CD14-positive monocyte (primary cell): ENCODE measurements around the gene CCDC12. TPM values are rescaled to one million over a fixed set of nuclear protein-coding genes. Genes with fewer than 3 reads are reported as not detected.

ENCODE experiments used
- DNase-seq, 3 donors: peaks; one replicate each; pipeline ENCODE4 v3.0.0-alpha.2; 2011 to 2022
- H2AFZ ChIP-seq: 2 replicates; pipeline ENCODE4 v1.6.0; 2012; ENCODE audit warnings: mild to moderate bottlenecking, low read depth, low read length, inconsistent platforms; ENCODE audit not compliant: insufficient read depth, poor library complexity, severe bottlenecking
- H3K27ac ChIP-seq, 2 donors: 1 replicate in 1 of 2; 2 replicates in 1 of 2; pipeline ENCODE4 v1.5.1; 2012 to 2013; ENCODE audit warnings: low read length in 2 of 2, control low read depth in 1 of 2, inconsistent platforms in 1 of 2, low read depth in 1 of 2, mild to moderate bottlenecking in 1 of 2
- H3K27me3 ChIP-seq, 2 donors: one replicate each; pipeline versions ENCODE4 v1.6.0 to v1.6.1; 2011 to 2013; ENCODE audit warnings: low read length in 2 of 2; ENCODE audit not compliant: control insufficient read depth in 2 of 2, insufficient read depth in 2 of 2
- H3K36me3 ChIP-seq, 2 donors: replicated peaks in 1 of 2; 1 replicate in 1 of 2; 2 replicates in 1 of 2; pipeline versions ENCODE4 v1.5.1 to v1.6.1; 2012 to 2013; ENCODE audit warnings: low read length in 2 of 2, control low read depth in 1 of 2, inconsistent platforms in 1 of 2, mild to moderate bottlenecking in 1 of 2; ENCODE audit not compliant: insufficient read depth in 2 of 2, control insufficient read depth in 1 of 2
- H3K4me1 ChIP-seq, 2 donors: 1 replicate in 1 of 2; 2 replicates in 1 of 2; pipeline versions ENCODE4 v1.5.1 to v1.6.1; 2012 to 2013; ENCODE audit warnings: low read length in 2 of 2, control low read depth in 1 of 2, inconsistent platforms in 1 of 2, mild to moderate bottlenecking in 1 of 2, moderate library complexity in 1 of 2; ENCODE audit not compliant: insufficient read depth in 2 of 2, control insufficient read depth in 1 of 2
- H3K4me2 ChIP-seq: replicated peaks from 2 replicates; pipeline ENCODE3; 2012; ENCODE audit warnings: low read length, moderate library complexity, mild to moderate bottlenecking; ENCODE audit not compliant: poor library complexity, severe bottlenecking; ENCODE audit errors: extremely low read depth
- H3K4me3 ChIP-seq, 3 experiments: fragments of 200-600 bp in 1 of 3; sonication (generic) in 1 of 3; replicated peaks in 1 of 3; 1 replicate in 2 of 3; 2 replicates in 1 of 3; pipeline ENCODE4 v1.5.1; 2011 to 2013; ENCODE audit warnings: low read length in 3 of 3, mild to moderate bottlenecking in 3 of 3, control low read depth in 2 of 3, low read depth in 2 of 3, inconsistent platforms in 1 of 3, moderate library complexity in 1 of 3
- H3K79me2 ChIP-seq: 2 replicates; pipeline ENCODE4 v1.6.0; 2012; ENCODE audit warnings: mild to moderate bottlenecking, control low read depth, inconsistent platforms, low read length, moderate library complexity; ENCODE audit not compliant: insufficient read depth
- H3K9ac ChIP-seq: 2 replicates; pipeline ENCODE4 v1.6.0; 2017; ENCODE audit warnings: low read length, mild to moderate bottlenecking; ENCODE audit not compliant: insufficient read depth, poor library complexity, severe bottlenecking
- H3K9me3 ChIP-seq, 2 donors: replicated peaks in 1 of 2; 1 replicate in 1 of 2; 2 replicates in 1 of 2; pipeline versions ENCODE4 v1.5.1 to v1.6.1; 2012 to 2013; ENCODE audit warnings: low read length in 2 of 2, control low read depth in 1 of 2; ENCODE audit not compliant: control insufficient read depth in 1 of 2, insufficient read depth in 1 of 2
- H4K20me1 ChIP-seq: 2 replicates; pipeline ENCODE4 v1.6.0; 2012; ENCODE audit warnings: mild to moderate bottlenecking, low read length, control low read depth, moderate library complexity; ENCODE audit not compliant: insufficient read depth
- H3K27ac Mint-ChIP-seq, 7 donors: one replicate each; pipeline ENCODE4 v1.8.0; 2020; ENCODE audit warnings: mild to moderate bottlenecking in 7 of 7, mixed read lengths in 7 of 7, moderate library complexity in 6 of 7, inconsistent platforms in 2 of 7
- H3K27me3 Mint-ChIP-seq, 3 donors: one replicate each; pipeline ENCODE4 v1.8.0; 2021 to 2022; ENCODE audit warnings: low read depth in 3 of 3, mild to moderate bottlenecking in 3 of 3, mixed read lengths in 3 of 3, moderate library complexity in 3 of 3, inconsistent platforms in 1 of 3
- H3K36me3 Mint-ChIP-seq, 2 donors: one replicate each; pipeline ENCODE4 v1.8.0; 2020; ENCODE audit warnings: mixed read lengths in 2 of 2, inconsistent platforms in 1 of 2, mild to moderate bottlenecking in 1 of 2
- H3K4me1 Mint-ChIP-seq: one replicate; pipeline ENCODE4 v1.8.0; 2020; ENCODE audit warnings: mild to moderate bottlenecking, mixed read lengths
- H3K4me3 Mint-ChIP-seq, 2 donors: one replicate each; pipeline ENCODE4 v1.8.0; 2020; ENCODE audit warnings: mild to moderate bottlenecking in 2 of 2, mixed read lengths in 2 of 2, moderate library complexity in 1 of 2
- H3K9me3 Mint-ChIP-seq, 7 donors: one replicate each; pipeline ENCODE4 v1.8.0; 2020 to 2022; ENCODE audit warnings: mixed read lengths in 7 of 7, mild to moderate bottlenecking in 6 of 7, moderate library complexity in 6 of 7, inconsistent platforms in 2 of 7
- CTCF ChIP-seq: fragments of 200-600 bp; IDR thresholded peaks from one replicate; pipeline ENCODE4 v1.8.0; 2022; ENCODE audit warnings: antibody characterized with exemption, mild to moderate bottlenecking
- WGBS: methylation state at CpG from one replicate; pipeline ENCODE4 v1.1.5; 2013; ENCODE audit warnings: missing lambda C conversion rate; ENCODE audit not compliant: insufficient coverage; 5-methylcytosine and 5-hydroxymethylcytosine counted together
- intact Hi-C, 2 donors: fragments of 100-400 bp; cut with micrococcal nuclease; formaldehyde crosslinking; loops; one replicate each; pipeline versions ENCODE4 v1.15.0 to v1.15.1; 2023
- polyA plus RNA-seq, 3 donors: library from polyadenylated mRNA; depleted of rRNA in 1 of 3; unstranded in 2 of 3; stranded (reverse) in 1 of 3; fragments of 300-500 nt in 2 of 3; fragments of >200 nt in 1 of 3; fragmentation: Illumina TruSeq in 2 of 3; gene quantifications; 1 replicate in 2 of 3; 2 replicates in 1 of 3; pipeline ENCODE4 v1.2.3, GENCODE V29; 2012 to 2021

CCDC12 gene
- polyA plus RNA-seq, 3 donors, result 50.1 to 70.7 (median 55.8) TPM

- Histone ChIP-seq H3K27ac (no peak overlapping the region), H3K36me3 (peaks cover 73 to 87% of the 10 kb centered on the region in 2 donors), H2AFZ (no peak overlapping the region), H3K9me3 (no peaks in the 10 kb centered on the region), H3K4me1 (peaks cover 16 to 32% of the 10 kb centered on the region in 2 donors), H4K20me1 (peaks cover 86% of the 10 kb centered on the region), H3K27me3 (no peaks in the 10 kb centered on the region), H3K9ac (no peak overlapping the region), H3K79me2 (no peaks in the 10 kb centered on the region), H3K4me2 (peak overlapping the region; percentile 72), H3K4me3 (peak overlapping the region in 1 of 3 experiments; percentile 57)
- no peak overlapping the region for H3K4me3 Mint-ChIP-seq
- H3K4me1 Mint-ChIP-seq, result peaks cover 23% of the 10 kb centered on the region
- peaks cover 64 to 75% of the 10 kb centered on the region in 2 donors for H3K36me3 Mint-ChIP-seq
- H3K9me3 Mint-ChIP-seq, result no peaks in the 10 kb centered on the region
- H3K27me3 Mint-ChIP-seq, result peaks cover 0 to 1% (median 0%) of the 10 kb centered on the region in 3 donors
- WGBS, result 100% methylated on average over 8 of the region's 13 CpGs
- DNase-seq, result no peak
- intact Hi-C loops, result no loop called here
- no peak for TF ChIP-seq CTCF
- peak overlapping the region in 2 of 7 donors; percentile 16 to 53 for H3K27ac Mint-ChIP-seq
These were observed 31.8 kb upstream of the CCDC12 start for GRCh38 chr3:47008234-47008796.

GRCh38 chr3:47007482-47008233, 31.1 kb upstream of the CCDC12 start:
- Mint-ChIP-seq H3K4me1 (peaks cover 23% of the 10 kb centered on the region), H3K27me3 (peaks cover 0 to 1% (median 0%) of the 10 kb centered on the region in 3 donors), H3K27ac (peak overlapping the region in 2 of 7 donors; percentile 55 to 65), H3K9me3 (no peaks in the 10 kb centered on the region), H3K36me3 (peaks cover 70 to 75% of the 10 kb centered on the region in 2 donors), H3K4me3 (no peak overlapping the region)
- no peaks in the 10 kb centered on the region for H3K27me3 ChIP-seq
- peaks cover 16 to 32% of the 10 kb centered on the region in 2 donors for H3K4me1 ChIP-seq
- H4K20me1 ChIP-seq, result peaks cover 90% of the 10 kb centered on the region
- H3K36me3 ChIP-seq, result peaks cover 73 to 87% of the 10 kb centered on the region in 2 donors
- WGBS, result 92% methylated on average over 14 of the region's 16 CpGs
- no peaks in the 10 kb centered on the region for H3K9me3 ChIP-seq
- no peak overlapping the region for H3K9ac ChIP-seq
- H3K27ac ChIP-seq, result no peak overlapping the region
- no peak overlapping the region for H2AFZ ChIP-seq
- peaks cover 2% of the 10 kb centered on the region for H3K79me2 ChIP-seq
- no peak overlapping the region for H3K4me2 ChIP-seq
- H3K4me3 ChIP-seq, result no peak overlapping the region
- intact Hi-C loops, result no loop called here
- no peak for TF ChIP-seq CTCF
- no peak for DNase-seq
